Measurements from ENCODE around the gene ITM2C.

Gene ITM2C

GRCh38 chr2:230905448-230906421 is 41.0 kb downstream of the ITM2C start:
- Histone ChIP-seq H3K4me1 (peaks cover 63% of the 10 kb centered on the region), H3K4me2 (peak overlapping the region; percentile 35), H3K9ac (no peak overlapping the region), H4K20me1 (no peaks in the 10 kb centered on the region), H3K27me3 (no peaks in the 10 kb centered on the region), H3K27ac (no peak overlapping the region; the same call in 1 of the 2 replicates), H3K9me3 (no peaks in the 10 kb centered on the region), H3K36me3 (no peaks in the 10 kb centered on the region), H3K4me3 (no peak overlapping the region)
- no peak for TF ChIP-seq Cebpa-rat (IDR thresholded peaks at IDR 0.05)

- peaks cover 63% of the 10 kb centered on the region for H3K4me1 ChIP-seq
- no peaks in the 10 kb centered on the region for H3K27me3 ChIP-seq
- H3K4me2 ChIP-seq = peak overlapping the region; percentile 88; the same call in 1 of the 2 replicates
- H3K36me3 ChIP-seq = no peaks in the 10 kb centered on the region
- H3K27ac ChIP-seq = peak overlapping the region; percentile 10; the same call in 1 of the 2 replicates
- no peak overlapping the region for H3K9ac ChIP-seq
- H4K20me1 ChIP-seq = no peaks in the 10 kb centered on the region
- no peak for TF ChIP-seq Cebpa-rat (IDR thresholded peaks at IDR 0.05)
- H3K4me3 ChIP-seq = no peak overlapping the region
- H3K9me3 ChIP-seq = no peaks in the 10 kb centered on the region
Observed at GRCh38 chr2:230906471-230907230, 41.9 kb downstream of the ITM2C start.

- Histone ChIP-seq H3K4me2 (peak overlapping the region; percentile 88), H3K9ac (no peak overlapping the region), H3K9me3 (no peaks in the 10 kb centered on the region), H3K27ac (peak overlapping the region; percentile 72), H3K4me3 (peak overlapping the region; percentile 44; the same call in 1 of the 2 replicates), H4K20me1 (no peaks in the 10 kb centered on the region), H3K4me1 (peaks cover 59% of the 10 kb centered on the region), H3K27me3 (no peaks in the 10 kb centered on the region), H3K36me3 (no peaks in the 10 kb centered on the region)
- no peak for TF ChIP-seq Cebpa-rat (IDR thresholded peaks at IDR 0.05)
Observed at GRCh38 chr2:230907361-230908091, 42.8 kb downstream of the ITM2C start.

GRCh38 chr2:230908092-230908594 is 43.4 kb downstream of the ITM2C start:
- no peaks in the 10 kb centered on the region for H3K9me3 ChIP-seq
- no peaks in the 10 kb centered on the region for H3K36me3 ChIP-seq
- no peaks in the 10 kb centered on the region for H4K20me1 ChIP-seq
- peaks cover 58% of the 10 kb centered on the region for H3K4me1 ChIP-seq
- TF ChIP-seq Cebpa-rat (IDR thresholded peaks at IDR 0.05) = no peak
- no peaks in the 10 kb centered on the region for H3K27me3 ChIP-seq
- H3K4me3 ChIP-seq = peak overlapping the region; percentile 44
- H3K4me2 ChIP-seq = peak overlapping the region; percentile 88
- peak overlapping the region; percentile 72 for H3K27ac ChIP-seq
- peak overlapping the region; percentile 26; the same call in 1 of the 2 replicates for H3K9ac ChIP-seq

DNA sequence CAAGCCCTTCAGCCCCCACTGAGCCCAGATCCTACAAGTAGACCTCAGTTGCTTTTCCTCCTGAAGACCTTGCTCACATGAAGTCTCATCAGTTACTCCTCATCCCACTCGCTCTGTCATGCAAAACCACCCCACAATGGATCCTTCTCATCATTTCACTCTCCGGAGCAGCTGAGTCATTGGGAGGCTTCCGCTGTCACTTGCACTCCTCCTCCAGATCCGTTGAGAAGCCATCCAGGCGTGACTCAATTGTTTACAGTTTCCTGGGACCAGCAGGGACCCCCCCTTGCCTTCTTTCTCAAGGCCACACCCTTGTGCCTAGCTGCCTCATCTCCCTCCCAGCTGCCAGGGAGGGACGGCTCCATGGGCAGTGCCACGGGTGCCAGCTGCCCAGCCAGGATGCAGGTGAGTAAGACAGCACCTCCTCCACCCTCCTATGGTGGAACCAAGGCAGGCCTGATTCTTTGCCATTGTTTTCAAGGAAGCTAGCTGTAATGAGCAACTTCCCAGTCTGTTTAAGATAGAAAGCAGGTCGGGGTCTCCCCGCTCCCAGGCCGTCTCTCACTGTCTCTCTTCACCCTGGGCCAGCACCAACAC is 44.0 kb downstream of the ITM2C start:
- peak overlapping the region; percentile 72 for H3K27ac ChIP-seq
- H4K20me1 ChIP-seq = no peaks in the 10 kb centered on the region
- H3K4me1 ChIP-seq = peaks cover 58% of the 10 kb centered on the region
- no peaks in the 10 kb centered on the region for H3K36me3 ChIP-seq
- no peaks in the 10 kb centered on the region for H3K27me3 ChIP-seq
- TF ChIP-seq Cebpa-rat (IDR thresholded peaks at IDR 0.05) = no peak
- H3K4me2 ChIP-seq = peak overlapping the region; percentile 88
- H3K9ac ChIP-seq = peak overlapping the region; percentile 26
- H3K9me3 ChIP-seq = no peaks in the 10 kb centered on the region
- peak overlapping the region; percentile 44 for H3K4me3 ChIP-seq

- Histone ChIP-seq H3K4me3 (no peak overlapping the region), H3K27ac (no peak overlapping the region; the same call in 1 of the 2 replicates), H3K4me1 (peaks cover 57% of the 10 kb centered on the region), H3K9ac (no peak overlapping the region), H3K36me3 (no peaks in the 10 kb centered on the region), H3K9me3 (no peaks in the 10 kb centered on the region), H3K4me2 (peak overlapping the region; percentile 88), H3K27me3 (no peaks in the 10 kb centered on the region), H4K20me1 (no peaks in the 10 kb centered on the region)
- TF ChIP-seq Cebpa-rat (IDR thresholded peaks at IDR 0.05) = no peak
Observed at GRCh38 chr2:230909841-230910545, 45.3 kb downstream of the ITM2C start.

DNA sequence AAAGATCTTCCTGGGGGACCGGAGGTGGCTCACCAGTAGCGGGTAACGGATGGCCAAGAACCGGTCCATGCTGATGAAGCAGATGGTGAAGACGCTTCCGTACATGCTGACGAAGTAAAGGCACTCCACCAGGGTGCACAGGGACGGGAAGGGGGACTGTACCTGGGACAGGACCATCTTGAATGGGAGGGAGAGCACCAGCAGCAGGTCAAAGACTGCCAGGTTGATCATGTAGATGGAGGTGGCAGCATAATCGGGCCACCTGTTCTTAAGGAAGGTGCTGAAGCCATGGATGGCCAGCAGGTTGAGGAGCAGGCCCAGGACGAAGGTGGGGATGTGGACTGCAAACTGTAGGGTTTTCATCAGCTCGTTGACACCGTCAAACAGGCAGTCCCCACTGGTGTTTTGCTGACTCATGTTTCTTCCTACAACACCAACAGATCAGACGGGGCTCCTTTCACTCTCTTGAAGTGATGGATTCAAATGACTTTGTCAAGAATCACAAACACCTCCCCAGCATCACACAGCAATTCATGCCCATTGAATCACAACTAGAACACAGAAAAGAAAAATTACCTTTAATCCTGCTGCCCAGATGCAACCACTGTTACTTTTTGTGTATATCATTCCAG is 45.9 kb downstream of the ITM2C start:
- Histone ChIP-seq H3K9me3 (no peaks in the 10 kb centered on the region), H4K20me1 (no peaks in the 10 kb centered on the region), H3K36me3 (no peaks in the 10 kb centered on the region), H3K4me2 (peak overlapping the region; percentile 88; the same call in 1 of the 2 replicates), H3K4me1 (peaks cover 50% of the 10 kb centered on the region), H3K9ac (no peak overlapping the region), H3K4me3 (no peak overlapping the region), H3K27me3 (no peaks in the 10 kb centered on the region), H3K27ac (no peak overlapping the region)
- no peak for TF ChIP-seq Cebpa-rat (IDR thresholded peaks at IDR 0.05)

DNA sequence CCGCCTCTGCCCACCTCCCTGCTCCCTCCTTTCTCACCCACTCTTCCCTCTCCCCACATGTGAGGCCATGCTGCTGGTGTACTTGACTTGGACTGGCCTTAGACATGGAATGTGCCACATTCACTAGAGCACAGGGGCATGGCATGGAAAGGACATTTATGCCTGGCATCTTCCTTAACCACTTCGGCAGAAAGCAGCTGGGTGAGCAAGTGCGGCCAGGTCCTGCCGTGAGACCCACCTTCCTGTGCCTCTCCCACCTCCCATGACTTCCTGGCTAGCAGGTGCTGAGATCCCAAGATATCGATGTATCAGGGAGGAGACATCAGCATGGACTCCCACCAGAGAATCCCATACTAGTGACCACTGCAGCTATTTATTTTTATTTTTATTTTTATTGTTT is 47.3 kb downstream of the ITM2C start:
- H3K9ac ChIP-seq = no peak overlapping the region
- no peaks in the 10 kb centered on the region for H3K27me3 ChIP-seq
- H4K20me1 ChIP-seq = no peaks in the 10 kb centered on the region
- no peak overlapping the region for H3K4me2 ChIP-seq
- no peak for TF ChIP-seq Cebpa-rat (IDR thresholded peaks at IDR 0.05)
- no peak overlapping the region for H3K4me3 ChIP-seq
- peaks cover 37% of the 10 kb centered on the region for H3K4me1 ChIP-seq
- no peaks in the 10 kb centered on the region for H3K36me3 ChIP-seq
- H3K9me3 ChIP-seq = no peaks in the 10 kb centered on the region
- H3K27ac ChIP-seq = no peak overlapping the region
